KOPT-K1 (cell line): ENCODE results near the gene FOXP1.
"Not testable (repeated sequence)": the region's sequence is repeated elsewhere in the genome, so short reads cannot be mapped to it uniquely, and the experiment has no call there.

Experiments
- H3K27ac ChIP-seq: fragments of 200-600 bp; sonication (generic); 2 replicates; pipeline ENCODE4 v1.5.1; 2016; ENCODE audit warnings: antibody characterized with exemption, mild to moderate bottlenecking, low read depth, low read length; ENCODE audit not compliant: poor library complexity, severe bottlenecking
- H3K36me3 ChIP-seq: fragments of 200-600 bp; sonication (generic); 2 replicates; pipeline ENCODE4 v1.5.1; 2017; ENCODE audit warnings: antibody characterized with exemption, mild to moderate bottlenecking, low read length, moderate library complexity; ENCODE audit not compliant: insufficient read depth
- H3K9me3 ChIP-seq: fragments of 200-600 bp; sonication (generic); 2 replicates; pipeline ENCODE4 v1.5.1; 2017; ENCODE audit warnings: antibody characterized with exemption, low read length, mild to moderate bottlenecking; ENCODE audit not compliant: insufficient read depth, poor library complexity, severe bottlenecking

FOXP1 gene

DNA sequence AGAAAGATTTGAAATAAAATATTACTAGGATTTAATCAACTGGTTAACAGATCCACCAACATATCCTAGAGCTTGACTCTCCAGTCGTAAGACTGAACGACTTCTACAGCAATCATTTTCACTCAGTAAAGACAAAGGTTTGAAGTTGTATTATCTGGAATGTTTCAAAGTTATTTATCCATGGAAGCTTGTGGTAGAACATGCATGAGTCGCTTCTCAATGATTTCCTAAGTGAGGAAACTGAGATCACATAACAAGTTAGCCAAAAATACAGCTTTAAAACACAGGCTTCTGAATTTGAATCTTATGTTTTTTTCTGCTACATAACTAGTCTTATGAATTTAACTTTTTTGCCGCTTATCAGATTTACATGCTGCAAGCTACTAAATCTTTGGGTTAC lies 241.8 kb downstream of the FOXP1 start:
- no peak overlapping the region for H3K27ac ChIP-seq
- no peaks in the 10 kb centered on the region for H3K9me3 ChIP-seq
- no peaks in the 10 kb centered on the region for H3K36me3 ChIP-seq

DNA sequence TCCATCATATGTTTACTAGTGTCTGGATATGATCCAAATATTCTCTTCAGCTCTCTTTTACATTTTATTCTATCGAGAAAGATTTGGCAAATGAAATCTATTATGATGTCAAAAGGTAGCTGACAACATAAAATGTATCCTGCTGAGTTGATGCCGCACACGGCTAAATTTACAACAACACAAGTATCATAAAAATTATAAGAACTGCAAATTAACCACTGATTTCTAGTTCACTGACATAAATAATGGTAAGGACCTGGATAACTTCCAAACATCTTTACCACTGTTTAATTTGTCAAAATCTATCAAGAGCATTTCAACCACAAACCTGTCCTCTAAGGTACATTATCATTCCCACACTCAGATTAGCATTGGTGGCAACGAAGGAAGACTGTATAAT lies 244.5 kb downstream of the FOXP1 start:
- Histone ChIP-seq H3K36me3 (no peaks in the 10 kb centered on the region), H3K27ac (no peak overlapping the region), H3K9me3 (no peaks in the 10 kb centered on the region)

DNA sequence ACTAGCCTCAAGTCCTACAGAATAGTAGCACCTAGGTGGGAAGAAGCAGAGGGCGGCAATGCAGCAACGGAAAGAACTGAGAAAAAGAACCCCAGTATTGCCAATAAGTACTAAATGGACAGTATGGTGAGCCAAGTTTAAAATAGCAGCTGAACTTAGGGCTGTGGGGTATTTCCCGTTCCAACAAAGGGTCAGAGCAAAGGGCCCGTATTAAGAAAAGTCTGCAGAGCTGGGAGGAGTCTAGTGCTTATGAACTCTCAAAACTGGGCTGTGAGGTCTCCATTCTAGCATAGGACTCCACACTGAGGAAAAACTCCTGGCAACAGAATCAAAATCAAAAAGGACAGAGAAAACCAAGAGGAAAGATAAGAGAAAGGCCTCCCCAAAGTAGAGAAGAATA lies 250.7 kb downstream of the FOXP1 start:
- Histone ChIP-seq H3K27ac (no peak overlapping the region), H3K9me3 (no peaks in the 10 kb centered on the region), H3K36me3 (no peaks in the 10 kb centered on the region)

DNA sequence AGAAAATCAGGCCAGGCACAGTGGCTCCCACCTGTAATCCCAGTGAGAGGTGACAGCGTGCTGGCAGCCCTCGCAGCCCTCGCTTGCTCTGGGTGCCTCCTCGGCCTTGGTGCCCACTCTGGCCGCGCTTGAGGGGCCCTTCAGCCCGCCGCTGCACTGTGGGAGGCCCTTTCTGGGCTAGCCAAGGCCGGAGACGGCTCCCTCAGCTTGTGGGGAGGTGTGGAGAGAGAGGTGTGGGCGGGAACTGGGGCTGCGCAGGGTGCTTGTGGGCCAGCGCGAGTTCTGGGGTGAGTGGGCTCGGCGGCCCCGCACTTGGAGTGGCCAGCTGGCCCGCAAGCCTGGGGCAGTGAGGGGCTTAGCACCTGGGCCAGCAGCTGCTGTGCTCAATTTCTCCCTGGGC lies 252.6 kb downstream of the FOXP1 start:
- no peaks in the 10 kb centered on the region for H3K9me3 ChIP-seq
- no peak overlapping the region for H3K27ac ChIP-seq
- H3K36me3 ChIP-seq = no peaks in the 10 kb centered on the region

DNA sequence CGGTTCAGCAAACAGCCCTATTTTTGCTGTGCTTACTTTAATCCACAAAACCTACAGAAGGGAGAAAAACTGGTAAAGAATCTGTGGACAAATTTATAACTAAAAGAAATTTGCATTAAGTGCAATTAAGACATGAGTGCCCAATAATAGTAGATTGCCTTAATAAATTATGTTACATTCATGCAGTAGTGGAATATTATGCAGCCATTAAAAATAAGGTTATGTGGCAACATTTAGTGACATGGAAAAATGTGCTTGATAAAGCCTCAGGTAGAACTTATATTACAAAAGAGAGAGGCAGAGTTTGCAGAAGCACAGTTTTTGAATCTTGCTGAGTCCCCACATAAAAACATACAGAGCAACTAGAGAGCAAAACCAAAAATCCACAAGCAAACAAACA lies 253.0 kb downstream of the FOXP1 start:
- Histone ChIP-seq H3K9me3 (no peaks in the 10 kb centered on the region), H3K36me3 (no peaks in the 10 kb centered on the region), H3K27ac (no peak overlapping the region)

DNA sequence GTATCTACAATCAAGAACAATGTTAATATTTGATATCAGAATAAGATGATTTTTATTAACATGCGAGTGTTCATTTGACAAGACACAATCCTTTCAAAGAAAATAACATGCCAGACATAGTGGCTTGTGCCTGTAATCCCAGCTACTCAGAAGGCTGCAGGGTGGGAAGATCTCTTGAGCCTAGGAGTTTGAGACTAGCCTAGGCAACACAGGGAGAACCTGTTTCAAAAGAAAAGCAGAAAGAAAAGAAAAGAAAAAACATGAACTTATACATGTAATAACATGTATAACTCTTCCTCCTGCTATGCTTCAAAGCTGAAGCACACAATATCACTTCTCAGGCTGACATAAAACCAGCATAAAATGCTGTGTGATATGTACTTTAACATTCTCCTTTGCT lies 253.7 kb downstream of the FOXP1 start:
- no peaks in the 10 kb centered on the region for H3K9me3 ChIP-seq
- no peak overlapping the region for H3K27ac ChIP-seq
- H3K36me3 ChIP-seq = no peaks in the 10 kb centered on the region

DNA sequence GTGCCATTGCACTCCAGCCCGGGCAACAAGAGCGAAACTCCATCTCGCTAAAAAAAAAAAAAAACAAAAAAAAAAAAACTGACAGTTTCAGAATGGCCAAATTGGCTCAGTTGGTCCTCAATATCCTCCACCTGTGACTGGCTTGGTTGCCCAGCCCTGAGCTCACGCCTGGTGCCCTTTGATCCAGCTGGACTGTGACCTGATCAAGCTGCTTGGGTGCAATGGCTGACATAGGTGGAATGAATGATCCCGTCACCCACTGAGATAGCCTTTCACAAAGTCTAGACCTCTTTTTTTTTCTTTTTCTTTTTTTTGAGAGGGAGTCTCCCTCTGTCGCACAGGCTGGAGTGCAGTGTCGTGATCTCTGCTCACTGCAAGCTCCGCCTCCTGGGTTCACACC lies 254.6 kb downstream of the FOXP1 start:
- H3K9me3 ChIP-seq = no peaks in the 10 kb centered on the region
- no peaks in the 10 kb centered on the region for H3K36me3 ChIP-seq
- H3K27ac ChIP-seq = no peak overlapping the region

DNA sequence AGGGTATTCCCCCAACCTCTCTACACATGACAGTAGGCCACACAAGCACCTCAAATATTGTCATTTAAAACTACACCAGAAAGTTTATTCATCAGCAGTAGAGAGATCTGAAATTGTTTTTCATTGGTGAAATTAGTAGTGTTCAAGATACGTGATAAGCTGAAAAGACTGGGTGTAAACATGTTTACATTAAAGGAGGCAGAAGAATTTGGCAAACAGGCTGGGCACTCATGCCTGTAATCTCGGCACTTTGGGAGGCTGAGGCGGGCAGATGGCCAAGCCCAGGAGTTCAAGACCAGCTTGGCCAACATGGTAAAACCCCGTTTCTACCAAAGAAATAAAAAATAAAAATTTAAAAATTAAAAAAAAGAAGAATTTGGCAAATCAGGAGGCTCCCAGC lies 255.6 kb downstream of the FOXP1 start:
- Histone ChIP-seq H3K27ac (no peak overlapping the region), H3K36me3 (no peaks in the 10 kb centered on the region), H3K9me3 (no peaks in the 10 kb centered on the region)

DNA sequence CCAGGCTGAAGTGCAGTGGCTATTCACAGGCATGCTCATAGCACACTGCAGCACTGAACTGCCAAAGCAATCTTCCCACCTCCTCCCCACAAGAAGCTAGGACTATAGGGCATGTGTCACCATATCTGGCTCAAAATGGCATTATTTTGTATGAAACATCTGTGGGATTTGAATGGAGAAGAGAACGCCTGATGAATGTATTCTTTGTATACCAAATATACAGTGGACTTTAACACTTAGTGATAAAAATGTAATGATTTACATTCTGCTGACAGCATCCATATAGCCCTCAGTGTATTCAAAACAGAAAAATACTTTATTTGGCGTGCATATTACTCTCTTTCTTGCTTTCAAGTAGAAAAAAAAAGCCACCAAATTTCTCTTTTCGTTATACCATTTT lies 257.8 kb downstream of the FOXP1 start:
- no peak overlapping the region for H3K27ac ChIP-seq
- H3K9me3 ChIP-seq = no peaks in the 10 kb centered on the region
- no peaks in the 10 kb centered on the region for H3K36me3 ChIP-seq

DNA sequence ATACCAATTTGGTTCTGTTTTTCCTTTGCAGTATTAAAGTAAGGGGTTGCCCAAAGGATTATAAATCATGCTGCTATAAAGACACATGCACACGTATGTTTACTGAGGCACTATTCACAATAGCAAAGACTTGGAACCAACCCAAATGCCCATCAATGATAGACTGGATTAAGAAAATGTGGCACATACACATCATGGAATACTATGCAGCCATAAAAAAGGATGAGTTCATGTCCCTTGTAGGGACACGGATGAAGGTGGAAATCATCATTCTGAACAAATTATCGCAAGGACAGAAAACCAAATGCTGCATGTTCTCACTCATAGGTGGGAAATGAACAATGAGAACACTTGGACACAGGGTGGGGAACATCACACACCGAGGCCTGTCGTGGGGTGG lies 259.3 kb downstream of the FOXP1 start:
- H3K9me3 ChIP-seq, H3K27ac ChIP-seq, H3K36me3 ChIP-seq: not testable (repeated sequence)

DNA sequence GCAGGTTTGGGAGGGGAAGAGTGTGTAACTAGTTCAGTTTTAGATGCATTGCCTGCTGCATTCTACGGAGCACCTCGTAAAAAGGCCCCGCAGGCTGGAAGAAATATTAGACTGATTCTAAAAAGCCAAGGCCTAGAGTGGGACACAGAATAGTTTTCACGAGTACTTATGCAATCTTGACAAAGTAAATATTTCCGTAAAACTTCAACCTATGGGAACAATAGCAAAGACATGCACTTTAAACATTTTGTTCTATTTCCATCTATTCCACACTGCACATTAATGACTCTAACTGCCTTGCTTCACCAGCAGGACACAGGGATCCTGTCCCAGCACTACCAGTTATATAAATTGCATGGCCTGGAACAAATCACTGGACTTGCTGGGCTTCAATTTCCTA lies 260.0 kb downstream of the FOXP1 start:
- no peak overlapping the region for H3K27ac ChIP-seq
- H3K9me3 ChIP-seq = no peaks in the 10 kb centered on the region
- no peaks in the 10 kb centered on the region for H3K36me3 ChIP-seq

DNA sequence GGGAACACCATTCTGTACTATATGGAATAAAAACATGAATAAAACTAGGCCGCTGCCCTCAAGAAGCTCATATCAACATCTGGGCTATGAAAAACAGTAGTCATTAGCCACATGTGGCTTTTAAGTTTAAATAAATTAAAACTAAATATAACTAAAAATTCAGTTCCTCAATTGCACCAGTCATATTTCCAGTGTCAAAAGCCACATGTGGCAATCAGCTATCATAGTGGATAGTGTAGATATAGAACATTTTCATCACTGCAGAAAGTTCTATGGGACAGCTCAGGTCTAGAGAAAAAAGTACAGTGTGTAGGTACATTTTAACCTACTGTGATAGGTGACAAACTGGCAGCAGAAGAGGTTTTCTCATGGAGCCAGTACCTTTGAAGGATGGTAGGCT lies 261.4 kb downstream of the FOXP1 start:
- Histone ChIP-seq H3K9me3 (no peaks in the 10 kb centered on the region), H3K27ac (no peak overlapping the region), H3K36me3 (no peaks in the 10 kb centered on the region)

DNA sequence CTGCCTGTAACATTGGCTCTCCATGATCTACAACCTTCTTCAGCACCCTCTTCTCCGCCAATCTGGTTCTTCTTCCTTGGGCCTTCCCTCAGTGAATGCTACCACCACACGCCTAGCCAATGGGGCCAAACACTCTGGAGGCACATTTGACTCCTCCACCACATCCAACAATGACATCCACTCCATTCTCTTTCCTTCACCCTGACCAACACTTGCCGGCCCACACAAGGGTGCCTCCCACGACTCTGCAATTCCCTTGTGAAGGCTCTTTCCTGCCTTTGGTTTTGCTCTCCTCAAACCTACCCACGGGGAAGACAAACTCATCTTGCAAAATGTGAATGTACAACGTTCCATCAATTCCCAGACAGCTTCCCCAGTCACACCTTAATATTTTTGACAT lies 263.8 kb downstream of the FOXP1 start:
- no peaks in the 10 kb centered on the region for H3K9me3 ChIP-seq
- no peak overlapping the region for H3K27ac ChIP-seq
- no peaks in the 10 kb centered on the region for H3K36me3 ChIP-seq

DNA sequence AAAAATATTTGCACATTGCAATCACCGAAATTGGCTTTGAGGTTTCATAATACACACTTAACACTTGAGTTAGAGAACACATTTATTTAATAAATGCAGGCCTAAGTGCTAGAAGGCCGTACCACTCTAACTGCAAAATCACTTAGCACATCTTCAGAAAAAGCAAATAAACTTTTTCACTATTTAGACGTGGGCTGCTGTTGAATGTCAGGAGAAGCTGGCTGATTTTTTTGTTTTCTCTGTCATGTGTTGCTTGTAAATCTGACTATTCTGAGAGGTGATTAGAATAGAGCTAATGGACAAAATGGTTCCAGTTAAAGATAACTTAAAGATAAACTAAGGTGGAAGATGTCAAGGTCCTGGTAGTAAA lies 265.1 kb downstream of the FOXP1 start:
- Histone ChIP-seq H3K27ac (no peak overlapping the region), H3K36me3 (no peaks in the 10 kb centered on the region), H3K9me3 (no peaks in the 10 kb centered on the region)

DNA sequence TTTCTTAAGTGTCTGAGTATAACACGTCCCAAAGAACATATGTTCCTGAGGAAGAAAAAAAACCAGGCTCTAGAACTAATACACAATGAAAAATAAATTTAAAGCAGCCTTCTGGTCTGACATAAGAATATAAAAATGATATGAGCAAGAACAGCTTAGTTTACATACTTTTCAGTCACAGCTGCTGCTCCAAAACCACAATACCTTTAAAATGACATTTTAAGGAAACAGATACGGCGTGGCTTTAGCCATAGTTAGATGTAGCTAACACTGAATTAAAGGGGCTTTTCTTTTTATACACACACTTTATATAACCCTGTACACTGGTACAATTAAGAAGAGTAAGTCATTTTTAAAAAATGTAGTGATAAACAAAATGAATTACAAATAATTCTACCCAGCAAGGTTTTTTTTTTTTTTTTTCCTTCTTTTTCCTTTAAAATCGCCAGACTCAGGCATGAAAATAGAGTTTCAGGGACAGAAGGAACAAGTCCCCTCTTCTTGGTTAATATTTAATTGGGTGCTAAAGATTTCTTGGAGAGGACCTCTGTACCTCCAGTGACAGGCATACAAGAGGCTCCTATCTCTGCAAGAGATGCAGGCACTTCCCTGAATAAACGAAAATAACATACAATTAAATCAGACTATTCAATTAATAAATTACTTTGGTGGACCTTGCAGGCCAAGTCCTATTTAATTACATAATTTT lies 265.6 kb downstream of the FOXP1 start:
- Histone ChIP-seq H3K9me3 (no peaks in the 10 kb centered on the region), H3K27ac (no peak overlapping the region), H3K36me3 (no peaks in the 10 kb centered on the region)

DNA sequence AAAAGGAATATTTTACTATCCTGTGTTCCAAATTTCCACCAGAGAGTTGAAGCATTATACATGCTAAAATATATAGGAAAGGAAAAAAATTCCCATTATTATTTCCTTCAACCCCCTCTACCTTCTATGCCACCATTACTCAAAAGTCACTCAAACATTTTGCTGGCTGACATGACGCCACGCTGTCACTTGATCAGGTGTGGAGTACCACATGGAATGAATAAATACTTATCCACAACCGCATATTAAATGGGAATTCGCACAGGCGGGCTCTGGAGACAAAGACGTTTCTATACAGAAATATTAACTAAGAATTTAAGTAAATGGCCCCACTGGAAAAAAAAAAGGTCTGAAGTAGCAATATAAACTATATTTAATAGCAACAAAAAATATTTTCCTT lies 266.4 kb downstream of the FOXP1 start:
- H3K36me3 ChIP-seq = no peaks in the 10 kb centered on the region
- H3K27ac ChIP-seq = no peak overlapping the region
- H3K9me3 ChIP-seq = no peaks in the 10 kb centered on the region
